Measurements from ENCODE around the gene AWAT2. TPM values are rescaled to one million over a fixed set of nuclear protein-coding genes. Genes with fewer than 3 reads are reported as not detected.

Gene AWAT2
- polyA plus RNA-seq, 4 donors: not detected

GRCh38 chrX:70042399-70043371 is 7.1 kb downstream of the AWAT2 start:
- DNase-seq (ENCODE audit: low read depth in 4 of 4, low spot score in 3 of 4): no peak

GRCh38 chrX:70041993-70042392 is 7.7 kb downstream of the AWAT2 start:
- DNase-seq (ENCODE audit: low read depth in 4 of 4, low spot score in 3 of 4): no peak

- no peak for DNase-seq (ENCODE audit: low read depth in 4 of 4, low spot score in 3 of 4)
Observed at GRCh38 chrX:70039758-70040157, 10.0 kb downstream of the AWAT2 start.

- DNase-seq (ENCODE audit: low read depth in 4 of 4, low spot score in 3 of 4): no peak
Observed at GRCh38 chrX:70038951-70039350, 10.8 kb downstream of the AWAT2 start.

- no peak for DNase-seq (ENCODE audit: low read depth in 4 of 4, low spot score in 3 of 4)
Observed at GRCh38 chrX:70038515-70038914, 11.2 kb downstream of the AWAT2 start.

GRCh38 chrX:70034646-70035045 is 15.1 kb downstream of the AWAT2 start:
- DNase-seq (ENCODE audit: low read depth in 4 of 4, low spot score in 3 of 4): no peak

GRCh38 chrX:70033348-70034051 is 16.2 kb downstream of the AWAT2 start:
- DNase-seq (ENCODE audit: low read depth in 4 of 4, low spot score in 3 of 4): peak in 2 of 4 donors; percentile 3

GRCh38 chrX:70032792-70033191 is 16.9 kb downstream of the AWAT2 start:
- no peak for DNase-seq (ENCODE audit: low read depth in 4 of 4, low spot score in 3 of 4)

GRCh38 chrX:70030301-70030767 is 19.4 kb downstream of the AWAT2 start:
- DNase-seq (ENCODE audit: low read depth in 4 of 4, low spot score in 3 of 4): peak in 2 of 4 donors; percentile 0 to 12

GRCh38 chrX:70029863-70030262 is 19.9 kb downstream of the AWAT2 start:
- DNase-seq (ENCODE audit: low read depth in 4 of 4, low spot score in 3 of 4): no peak

GRCh38 chrX:70026851-70027200 is 22.9 kb downstream of the AWAT2 start:
- no peak for DNase-seq (ENCODE audit: low read depth in 4 of 4, low spot score in 3 of 4)

GRCh38 chrX:70026112-70026850 is 23.5 kb downstream of the AWAT2 start:
- DNase-seq (ENCODE audit: low read depth in 4 of 4, low spot score in 3 of 4): no peak

- DNase-seq (ENCODE audit: low read depth in 4 of 4, low spot score in 3 of 4): no peak
Observed at GRCh38 chrX:70025464-70025863, 24.3 kb downstream of the AWAT2 start.

GRCh38 chrX:70022616-70023015 is 27.1 kb downstream of the AWAT2 start:
- DNase-seq (ENCODE audit: low read depth in 4 of 4, low spot score in 3 of 4): no peak

- DNase-seq (ENCODE audit: low read depth in 4 of 4, low spot score in 3 of 4): no peak
Observed at GRCh38 chrX:70016513-70016912, 33.2 kb downstream of the AWAT2 start.

GRCh38 chrX:70013466-70014381 is 36.0 kb downstream of the AWAT2 start:
- DNase-seq (ENCODE audit: low read depth in 4 of 4, low spot score in 3 of 4): no peak

- no peak for DNase-seq (ENCODE audit: low read depth in 4 of 4, low spot score in 3 of 4)
Observed at GRCh38 chrX:70012756-70013155, 37.0 kb downstream of the AWAT2 start.

GRCh38 chrX:70009970-70010369 is 39.8 kb downstream of the AWAT2 start:
- DNase-seq (ENCODE audit: low read depth in 4 of 4, low spot score in 3 of 4): no peak

- no peak for DNase-seq (ENCODE audit: low read depth in 4 of 4, low spot score in 3 of 4)
Observed at GRCh38 chrX:70009049-70009448, 40.7 kb downstream of the AWAT2 start.

GRCh38 chrX:70007946-70008345 is 41.8 kb downstream of the AWAT2 start:
- no peak for DNase-seq (ENCODE audit: low read depth in 4 of 4, low spot score in 3 of 4)

Data from right renal pelvis (tissue), 4 donors.